IMR-90 (cell line): ENCODE results near the gene NUP107. TPM values are rescaled to one million over a fixed set of nuclear protein-coding genes. Genes with fewer than 3 reads are reported as not detected.

Experiments
- ATAC-seq: fragments of 200-7000 bp; cut with Tn5 transposase; 2 replicates; pipeline ENCODE4 v1.9.1; 2020; ENCODE audit warnings: low read depth, mild to moderate bottlenecking, moderate library complexity
- BruUV-seq: library from RNA; stranded (reverse); fragments of 400-500 nt; replicated peaks from 2 replicates; lab custom pipeline; 2021; lab: Mats Ljungman, UMichigan
- CTCF ChIA-PET: fragments of 300-600 bp; formaldehyde crosslinking; extraction: SDS; loops from one replicate; lab custom pipeline; 2021; ENCODE audit warnings: antibody characterized with exemption; lab: Yijun Ruan, JAX
- POLR2A ChIA-PET: fragments of 300-600 bp; sonication (Branson Sonifier 250); formaldehyde crosslinking; loops from one replicate; lab custom pipeline; 2022; ENCODE audit warnings: antibody characterized with exemption; ENCODE audit not compliant: unreplicated experiment; lab: Charles Lee
- DNase-seq: peaks from one replicate; pipeline ENCODE4 v3.0.0; 2013
- H2AFZ ChIP-seq: replicated peaks from 2 replicates; pipeline ENCODE3; 2013; ENCODE audit warnings: low read length, mild to moderate bottlenecking; ENCODE audit not compliant: poor library complexity
- H2AK5ac ChIP-seq: 2 replicates; pipeline ENCODE4 v1.6.1; 2013; ENCODE audit warnings: low read depth, low read length, inconsistent platforms
- H2AK9ac ChIP-seq: replicated peaks from 2 replicates; pipeline ENCODE3; 2013; ENCODE audit warnings: mild to moderate bottlenecking, low read depth, low read length, moderate library complexity; ENCODE audit not compliant: poor library complexity
- H2BK120ac ChIP-seq: 2 replicates; pipeline ENCODE4 v1.6.1; 2013; ENCODE audit warnings: low read depth, low read length, inconsistent platforms
- H2BK15ac ChIP-seq: 3 replicates; pipeline ENCODE4 v1.6.1; 2013; ENCODE audit warnings: low read depth, low read length, inconsistent platforms
- H2BK20ac ChIP-seq: 2 replicates; pipeline ENCODE4 v1.6.1; 2013; ENCODE audit warnings: low read depth, mild to moderate bottlenecking, inconsistent platforms, low read length, moderate library complexity
- H2BK5ac ChIP-seq: 2 replicates; pipeline ENCODE4 v1.6.1; 2013; ENCODE audit warnings: mild to moderate bottlenecking, low read depth, low read length, inconsistent platforms; ENCODE audit not compliant: poor library complexity, severe bottlenecking
- H3K14ac ChIP-seq: replicated peaks from 2 replicates; pipeline ENCODE4 v1.6.1; 2013; ENCODE audit warnings: low read depth, low read length, inconsistent platforms
- H3K18ac ChIP-seq: 2 replicates; pipeline ENCODE4 v1.6.1; 2013; ENCODE audit warnings: low read depth, low read length, control low read depth
- H3K23ac ChIP-seq: 2 replicates; pipeline ENCODE4 v1.6.1; 2013; ENCODE audit warnings: low read depth, low read length, inconsistent platforms
- H3K27ac ChIP-seq: 2 replicates; pipeline ENCODE4 v1.5.1; 2013; ENCODE audit warnings: mild to moderate bottlenecking, control low read depth, low read length; ENCODE audit not compliant: insufficient read depth
- H3K27me3 ChIP-seq: 2 replicates; pipeline ENCODE4 v1.6.1; 2013; ENCODE audit warnings: low read length; ENCODE audit not compliant: control insufficient read depth, insufficient read depth
- H3K36me3 ChIP-seq: 2 replicates; pipeline ENCODE4 v1.6.1; 2013; ENCODE audit warnings: low read length, mixed read lengths; ENCODE audit not compliant: control insufficient read depth, insufficient read depth
- H3K4ac ChIP-seq: 2 replicates; pipeline ENCODE4 v1.6.1; 2013; ENCODE audit warnings: low read depth, low read length, inconsistent platforms
- H3K4me1 ChIP-seq: 2 replicates; pipeline ENCODE4 v1.6.1; 2013; ENCODE audit warnings: low read length, mixed read lengths; ENCODE audit not compliant: control insufficient read depth, insufficient read depth
- H3K4me2 ChIP-seq: 2 replicates; pipeline ENCODE4 v1.6.1; 2013; ENCODE audit warnings: low read depth, mild to moderate bottlenecking, control low read depth, low read length, moderate library complexity
- H3K4me3 ChIP-seq: 2 replicates; pipeline ENCODE4 v1.5.1; 2013; ENCODE audit warnings: low read depth, mild to moderate bottlenecking, control low read depth, low read length, moderate library complexity; ENCODE audit not compliant: insufficient read depth
- H3K56ac ChIP-seq: 2 replicates; pipeline ENCODE4 v1.6.1; 2013; ENCODE audit warnings: low read length, inconsistent platforms; ENCODE audit not compliant: insufficient read depth; ENCODE audit errors: extremely low read depth
- H3K79me1 ChIP-seq, 2 experiments: 2 replicates each; pipeline ENCODE4 v1.6.1; 2013; ENCODE audit warnings: low read length in 2 of 2, inconsistent platforms in 1 of 2, low read depth in 1 of 2
- H3K9ac ChIP-seq: 2 replicates; pipeline ENCODE4 v1.6.1; 2013; ENCODE audit warnings: low read depth, low read length, control low read depth
- H3K9me1 ChIP-seq: 2 replicates; pipeline ENCODE4 v1.6.1; 2013; ENCODE audit warnings: low read length, inconsistent platforms; ENCODE audit not compliant: insufficient read depth
- H3K9me3 ChIP-seq: 2 replicates; pipeline ENCODE4 v1.6.1; 2013; ENCODE audit warnings: low read length; ENCODE audit not compliant: control insufficient read depth, insufficient read depth
- H4K20me1 ChIP-seq: 2 replicates; pipeline ENCODE4 v1.6.1; 2013; ENCODE audit warnings: low read length, inconsistent platforms; ENCODE audit not compliant: insufficient read depth
- H4K5ac ChIP-seq: 2 replicates; pipeline ENCODE4 v1.6.1; 2013; ENCODE audit warnings: mild to moderate bottlenecking, low read depth, low read length, control low read depth
- H4K8ac ChIP-seq, 2 experiments: 2 replicates each; pipeline ENCODE4 v1.6.1; 2013; ENCODE audit warnings: low read depth in 2 of 2, low read length in 2 of 2, control low read depth in 1 of 2, inconsistent platforms in 1 of 2
- H4K91ac ChIP-seq: 2 replicates; pipeline ENCODE4 v1.6.1; 2013; ENCODE audit warnings: low read depth, low read length, inconsistent platforms; ENCODE audit not compliant: insufficient read depth
- BHLHE40 ChIP-seq: fragments of 150-350 bp; IDR thresholded peaks from 2 replicates; pipeline ENCODE4 v1.6.1; 2016; ENCODE audit warnings: mild to moderate bottlenecking, low read depth, low read length
- CEBPB ChIP-seq: IDR thresholded peaks from 2 replicates; pipeline ENCODE4 v1.6.1; 2012; ENCODE audit warnings: low read depth, low read length, improper control_type of control experiment
- CHD1 ChIP-seq: IDR thresholded peaks from 2 replicates; pipeline ENCODE4 v1.6.1; 2012; ENCODE audit warnings: low read depth, low read length, improper control_type of control experiment
- ELK1 ChIP-seq: fragments of 150-350 bp; IDR thresholded peaks from 2 replicates; pipeline ENCODE4 v1.6.1; 2016; ENCODE audit warnings: low read depth, mild to moderate bottlenecking, low read length, moderate library complexity, borderline replicate concordance
- FOS ChIP-seq: fragments of 150-350 bp; IDR thresholded peaks from 2 replicates; pipeline ENCODE4 v1.6.1; 2016; ENCODE audit warnings: low read depth, low read length
- MAFK ChIP-seq: IDR thresholded peaks from 2 replicates; pipeline ENCODE4 v1.6.1; 2012; ENCODE audit warnings: low read depth, low read length, improper control_type of control experiment
- MAZ ChIP-seq: IDR thresholded peaks from 2 replicates; pipeline ENCODE4 v1.6.1; 2012; ENCODE audit warnings: low read depth, mild to moderate bottlenecking, low read length, improper control_type of control experiment, moderate library complexity, borderline replicate concordance
- MXI1 ChIP-seq: IDR thresholded peaks from 2 replicates; pipeline ENCODE4 v1.6.1; 2012; ENCODE audit warnings: low read depth, mild to moderate bottlenecking, low read length, moderate library complexity, borderline replicate concordance
- NFE2L2 ChIP-seq: fragments of 150-350 bp; IDR thresholded peaks from 2 replicates; pipeline ENCODE4 v1.6.1; 2016; ENCODE audit warnings: low read depth, mild to moderate bottlenecking, low read length
- POLR2A ChIP-seq: IDR thresholded peaks from 2 replicates; pipeline ENCODE4 v1.6.1; 2012; ENCODE audit warnings: mild to moderate bottlenecking, low read depth, low read length
- RAD21 ChIP-seq: IDR thresholded peaks from 2 replicates; pipeline ENCODE4 v1.6.1; 2012; ENCODE audit warnings: low read length, improper control_type of control experiment
- RCOR1 ChIP-seq: IDR thresholded peaks from 2 replicates; pipeline ENCODE4 v1.6.1; 2012; ENCODE audit warnings: mild to moderate bottlenecking, low read length, improper control_type of control experiment; ENCODE audit not compliant: insufficient replicate concordance
- RFX5 ChIP-seq: IDR thresholded peaks from 2 replicates; pipeline ENCODE4 v1.8.0; 2012; ENCODE audit warnings: low read depth, mild to moderate bottlenecking, low read length, moderate library complexity
- WGBS, 2 experiments: methylation state at CpG; one replicate each; pipeline versions ENCODE4 v1.1.5 to v1.1.7; 2013; ENCODE audit warnings: missing lambda C conversion rate in 2 of 2; ENCODE audit not compliant: insufficient read length in 1 of 2; ENCODE audit errors: extremely low coverage in 2 of 2; 5-methylcytosine and 5-hydroxymethylcytosine counted together
- dilution Hi-C: fragments of 300-500 bp; cut with HindIII; formaldehyde crosslinking; loops from one replicate; pipeline ENCODE4 v1.14.3; 2018; ENCODE audit warnings: low sequenced_read_pairs; ENCODE audit not compliant: unreplicated experiment
- in situ Hi-C: fragments of 300-500 bp; cut with MboI; formaldehyde crosslinking; loops from 3 replicates; pipeline ENCODE4 v1.14.3; 2019; ENCODE audit warnings: low sequenced_read_pairs, inconsistent platforms, mixed read lengths
- intact Hi-C: fragments of 100-400 bp; cut with micrococcal nuclease; formaldehyde crosslinking; loops from 2 replicates; pipeline ENCODE4 v1.10.0; 2022
- polyA plus RNA-seq, 3 experiments: library from polyadenylated mRNA; depleted of rRNA; stranded (reverse); fragments of >200 nt; gene quantifications; 2 replicates each; pipeline ENCODE4 v1.2.3, GENCODE V29; 2012; ENCODE audit warnings: low replicate concordance in 1 of 3
- total RNA-seq: library from RNA; depleted of rRNA; stranded (reverse); fragments of >200 nt; gene quantifications from 2 replicates; pipeline ENCODE4 v1.2.3, GENCODE V29; 2012
- TF ChIP-seq, protein P1 (sequence below): conservative IDR thresholded peaks from 2 replicates; pipeline ENCODE4 v1.5.1; 2012; ENCODE audit warnings: mild to moderate bottlenecking, low read depth, low read length, improper control_type of control experiment
- TF ChIP-seq, protein P2 (sequence below): fragments of 150-350 bp; IDR thresholded peaks from 2 replicates; pipeline ENCODE4 v1.6.1; 2017; ENCODE audit warnings: mild to moderate bottlenecking, antibody characterized with exemption, low read length, low read depth

The NUP107 gene
- total and polyA plus RNA-seq, 2 of the 4 experiments (the other 2 are of a cell fraction): 34.5 to 69.7 TPM

DNA sequence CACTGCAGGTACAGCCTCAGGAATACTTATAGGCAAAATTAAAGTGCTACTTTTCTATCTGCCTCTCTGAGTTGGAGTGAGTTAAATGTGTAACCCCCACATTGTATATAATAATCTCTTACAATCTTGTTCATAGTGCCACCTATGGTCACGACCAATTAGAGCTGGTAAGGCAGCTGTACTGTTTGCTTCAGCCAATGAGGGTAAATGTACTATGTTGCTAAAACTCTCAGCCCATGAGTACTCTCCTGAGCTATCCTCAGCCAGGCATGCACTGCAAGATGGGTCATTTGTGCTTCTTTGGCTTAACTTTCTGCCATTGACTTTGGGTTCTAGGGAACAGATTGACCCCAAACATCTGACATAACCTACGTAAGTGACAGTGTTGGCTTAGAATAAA, 106.2 kb downstream of the NUP107 start:
- Histone ChIP-seq H3K9me1 (peaks cover 3% of the 10 kb centered on the region; the same call in 1 of the 2 replicates), H4K8ac (no peak overlapping the region), H3K4me2 (no peak overlapping the region), H3K4me1 (no peaks in the 10 kb centered on the region; the same call in 1 of the 2 replicates), H2AK5ac (no peak overlapping the region), H2BK20ac (no peak overlapping the region), H2BK15ac (no peak overlapping the region), H2AK9ac (no peak overlapping the region), H3K23ac (no peak overlapping the region), H4K5ac (no peak overlapping the region), H3K36me3 (no peaks in the 10 kb centered on the region), H4K91ac (no peak overlapping the region), H3K4me3 (no peak overlapping the region), H2BK5ac (no peak overlapping the region), H4K20me1 (no peaks in the 10 kb centered on the region), H3K14ac (no peak overlapping the region), H3K4ac (no peak overlapping the region), H3K18ac (no peak overlapping the region), H3K9me3 (no peaks in the 10 kb centered on the region), H3K27me3 (no peaks in the 10 kb centered on the region), H3K56ac (no peak overlapping the region), H3K9ac (no peak overlapping the region), H3K79me1 (no peaks in the 10 kb centered on the region), H2AFZ (no peak overlapping the region), H2BK120ac (no peak overlapping the region), H3K27ac (no peak overlapping the region)
- DNase-seq (peak; percentile 49), ATAC-seq (peak; percentile 86)
- in situ Hi-C loops (no loop called here), intact Hi-C loops (no loop called here), dilution Hi-C loops (no loop called here)
- no peak for TF ChIP-seq BHLHE40
- TF ChIP-seq, protein P1, sequence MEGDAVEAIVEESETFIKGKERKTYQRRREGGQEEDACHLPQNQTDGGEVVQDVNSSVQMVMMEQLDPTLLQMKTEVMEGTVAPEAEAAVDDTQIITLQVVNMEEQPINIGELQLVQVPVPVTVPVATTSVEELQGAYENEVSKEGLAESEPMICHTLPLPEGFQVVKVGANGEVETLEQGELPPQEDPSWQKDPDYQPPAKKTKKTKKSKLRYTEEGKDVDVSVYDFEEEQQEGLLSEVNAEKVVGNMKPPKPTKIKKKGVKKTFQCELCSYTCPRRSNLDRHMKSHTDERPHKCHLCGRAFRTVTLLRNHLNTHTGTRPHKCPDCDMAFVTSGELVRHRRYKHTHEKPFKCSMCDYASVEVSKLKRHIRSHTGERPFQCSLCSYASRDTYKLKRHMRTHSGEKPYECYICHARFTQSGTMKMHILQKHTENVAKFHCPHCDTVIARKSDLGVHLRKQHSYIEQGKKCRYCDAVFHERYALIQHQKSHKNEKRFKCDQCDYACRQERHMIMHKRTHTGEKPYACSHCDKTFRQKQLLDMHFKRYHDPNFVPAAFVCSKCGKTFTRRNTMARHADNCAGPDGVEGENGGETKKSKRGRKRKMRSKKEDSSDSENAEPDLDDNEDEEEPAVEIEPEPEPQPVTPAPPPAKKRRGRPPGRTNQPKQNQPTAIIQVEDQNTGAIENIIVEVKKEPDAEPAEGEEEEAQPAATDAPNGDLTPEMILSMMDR: no peak
- TF ChIP-seq, protein P2, sequence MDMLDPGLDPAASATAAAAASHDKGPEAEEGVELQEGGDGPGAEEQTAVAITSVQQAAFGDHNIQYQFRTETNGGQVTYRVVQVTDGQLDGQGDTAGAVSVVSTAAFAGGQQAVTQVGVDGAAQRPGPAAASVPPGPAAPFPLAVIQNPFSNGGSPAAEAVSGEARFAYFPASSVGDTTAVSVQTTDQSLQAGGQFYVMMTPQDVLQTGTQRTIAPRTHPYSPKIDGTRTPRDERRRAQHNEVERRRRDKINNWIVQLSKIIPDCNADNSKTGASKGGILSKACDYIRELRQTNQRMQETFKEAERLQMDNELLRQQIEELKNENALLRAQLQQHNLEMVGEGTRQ: no peak
- no peak for TF ChIP-seq CEBPB
- TF ChIP-seq RAD21: no peak
- TF ChIP-seq MAZ: no peak
- TF ChIP-seq MXI1: no peak
- TF ChIP-seq FOS: no peak
- no peak for TF ChIP-seq RFX5
- no peak for TF ChIP-seq RCOR1
- TF ChIP-seq CHD1: no peak
- TF ChIP-seq MAFK: no peak
- no peak for TF ChIP-seq NFE2L2
- TF ChIP-seq ELK1: no peak
- no peak for TF ChIP-seq POLR2A
- no CpG with 5 or more reads among the region's 2 CpGs for WGBS, 2 experiments
- ChIA-PET CTCF (no interaction called here), POLR2A (no interaction called here)
- BruUV-seq: no TSS peak
